ENCODE data around the gene ZNF518A.

Gene ZNF518A

DNA sequence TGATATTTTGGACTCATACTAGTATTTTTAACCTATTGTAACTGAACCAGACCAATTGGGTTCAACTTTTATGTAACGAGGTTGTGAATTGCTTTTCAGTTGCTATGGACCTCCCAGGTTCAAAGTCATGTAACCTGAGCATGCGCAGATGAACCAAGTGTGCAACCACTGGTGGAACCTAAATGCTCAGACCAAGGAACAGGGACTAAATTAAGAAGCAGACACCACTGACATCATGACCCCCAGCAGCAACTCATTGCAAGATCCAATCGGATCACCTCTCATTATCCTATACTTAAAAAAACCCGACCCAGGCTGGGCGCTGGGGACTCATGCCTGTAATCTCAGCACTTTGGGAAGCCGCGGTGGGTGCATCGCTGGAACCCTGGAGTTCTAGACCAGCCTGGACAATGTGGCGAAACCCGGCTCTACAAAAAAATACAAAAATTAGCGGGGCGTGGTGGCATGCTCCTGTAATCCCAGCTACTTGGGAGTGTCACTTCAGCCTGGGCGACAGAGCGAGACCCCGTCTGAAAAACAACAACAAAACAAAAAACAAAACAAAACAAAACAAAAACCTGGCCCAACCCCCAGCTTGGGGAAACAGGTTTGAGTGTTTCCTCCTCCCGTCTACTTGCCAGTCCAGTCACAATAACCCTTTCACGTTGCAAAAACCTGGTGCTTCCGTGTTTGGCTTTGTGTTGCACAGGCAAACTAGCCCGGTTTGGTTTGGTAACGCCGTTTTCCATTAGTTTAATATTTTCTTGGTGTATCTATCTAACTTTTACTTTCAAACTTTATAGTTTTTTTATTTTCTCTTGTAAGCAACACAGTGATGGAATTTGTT is 11.3 kb upstream of the ZNF518A start:
- no peak overlapping the region for H3K4me3 ChIP-seq (ENCODE audit: low read depth, low read length)
- DNase-seq (ENCODE audit: low read depth), result no peak
- TF ChIP-seq, protein P1, sequence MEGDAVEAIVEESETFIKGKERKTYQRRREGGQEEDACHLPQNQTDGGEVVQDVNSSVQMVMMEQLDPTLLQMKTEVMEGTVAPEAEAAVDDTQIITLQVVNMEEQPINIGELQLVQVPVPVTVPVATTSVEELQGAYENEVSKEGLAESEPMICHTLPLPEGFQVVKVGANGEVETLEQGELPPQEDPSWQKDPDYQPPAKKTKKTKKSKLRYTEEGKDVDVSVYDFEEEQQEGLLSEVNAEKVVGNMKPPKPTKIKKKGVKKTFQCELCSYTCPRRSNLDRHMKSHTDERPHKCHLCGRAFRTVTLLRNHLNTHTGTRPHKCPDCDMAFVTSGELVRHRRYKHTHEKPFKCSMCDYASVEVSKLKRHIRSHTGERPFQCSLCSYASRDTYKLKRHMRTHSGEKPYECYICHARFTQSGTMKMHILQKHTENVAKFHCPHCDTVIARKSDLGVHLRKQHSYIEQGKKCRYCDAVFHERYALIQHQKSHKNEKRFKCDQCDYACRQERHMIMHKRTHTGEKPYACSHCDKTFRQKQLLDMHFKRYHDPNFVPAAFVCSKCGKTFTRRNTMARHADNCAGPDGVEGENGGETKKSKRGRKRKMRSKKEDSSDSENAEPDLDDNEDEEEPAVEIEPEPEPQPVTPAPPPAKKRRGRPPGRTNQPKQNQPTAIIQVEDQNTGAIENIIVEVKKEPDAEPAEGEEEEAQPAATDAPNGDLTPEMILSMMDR (conservative IDR thresholded peaks at IDR 0.05; ENCODE audit: low read depth, low read length), result no peak

DNA sequence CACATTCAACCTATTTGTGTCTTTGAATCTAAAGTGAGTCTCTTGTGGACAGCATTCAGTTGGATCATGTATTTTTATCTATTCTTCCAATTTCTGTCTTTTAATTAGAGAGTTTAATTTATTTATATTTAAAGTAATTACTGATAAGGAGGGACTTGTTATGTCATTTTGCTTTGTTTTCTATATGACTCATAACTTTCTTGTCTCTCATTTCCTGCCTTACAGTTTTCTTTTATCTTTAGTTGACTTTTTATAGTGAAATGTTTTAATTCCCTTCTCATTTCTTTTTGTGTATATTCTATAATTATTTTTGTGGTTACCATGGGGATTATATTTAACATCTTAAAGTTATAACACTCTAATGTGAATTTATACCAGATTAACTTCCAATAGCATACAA is 7.3 kb upstream of the ZNF518A start:
- DNase-seq (ENCODE audit: low read depth), result no peak
- TF ChIP-seq, protein P1 (conservative IDR thresholded peaks at IDR 0.05; ENCODE audit: low read depth, low read length), result no peak
- H3K4me3 ChIP-seq (ENCODE audit: low read depth, low read length), result no peak overlapping the region

DNA sequence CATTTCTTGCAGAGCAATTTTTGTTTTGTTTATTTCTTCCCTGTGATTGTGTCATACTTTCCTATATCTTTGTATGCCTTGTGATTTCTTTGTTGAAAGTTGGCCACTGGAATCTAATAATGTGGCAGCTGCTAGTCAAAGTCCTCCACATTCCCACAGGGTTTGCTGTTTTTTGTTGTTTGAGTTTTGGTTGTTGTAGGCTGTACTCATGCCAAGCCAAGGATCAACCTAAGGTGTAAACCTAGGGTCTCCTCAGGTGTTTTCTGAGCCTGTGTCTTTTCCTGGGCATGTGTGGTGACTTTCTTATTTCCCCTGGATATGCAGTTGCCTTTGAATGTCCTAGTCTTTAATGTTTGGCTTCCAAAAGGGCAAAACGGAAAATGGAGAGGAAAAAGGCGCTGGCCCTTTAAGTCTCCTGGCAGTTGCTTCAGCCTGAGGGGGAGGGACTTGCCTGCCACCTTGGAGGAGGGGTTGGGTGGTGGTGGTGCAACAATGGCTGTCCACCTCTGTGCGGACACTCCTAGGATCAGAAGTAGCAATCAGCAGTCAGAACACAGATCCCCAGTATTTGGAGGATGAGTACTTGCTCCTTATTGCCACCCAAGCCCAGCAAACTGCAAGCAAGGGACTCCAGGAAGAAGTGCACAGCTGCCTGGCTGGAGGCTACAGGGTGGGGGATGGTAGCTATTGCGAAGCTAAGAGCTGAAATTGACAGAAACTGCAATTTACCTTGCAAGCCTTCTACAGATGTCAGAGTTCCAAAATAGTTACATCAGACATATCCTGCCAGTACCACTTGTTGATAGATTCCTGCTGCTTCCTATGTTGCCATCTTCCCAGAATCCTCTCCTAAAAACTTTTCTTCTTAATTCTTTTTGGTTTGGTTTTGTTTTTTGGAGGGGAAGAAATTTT is 5.6 kb upstream of the ZNF518A start:
- DNase-seq (ENCODE audit: low read depth), result peak; percentile 82
- peak overlapping the region; percentile 60 for H3K4me3 ChIP-seq (ENCODE audit: low read depth, low read length)
- TF ChIP-seq, protein P1 (conservative IDR thresholded peaks at IDR 0.05; ENCODE audit: low read depth, low read length), result no peak

DNA sequence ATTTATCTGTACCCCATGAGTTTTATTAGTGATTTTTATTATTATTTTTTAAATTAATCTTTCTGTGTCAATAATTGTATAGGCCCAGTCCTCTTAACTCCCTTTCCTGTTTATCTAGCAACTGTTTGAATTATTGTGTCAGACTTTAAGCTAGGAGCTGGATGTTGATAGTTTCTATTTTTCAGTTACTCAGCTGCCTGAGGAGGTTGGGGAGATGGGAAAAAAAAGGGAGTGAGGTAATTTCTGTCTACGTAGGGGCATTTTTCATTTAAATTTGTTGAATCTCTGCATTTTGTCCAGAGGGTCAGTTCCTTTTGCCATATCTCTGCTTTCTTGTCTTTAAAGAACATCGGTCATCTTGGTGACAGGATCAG is 5.0 kb upstream of the ZNF518A start:
- TF ChIP-seq, protein P1 (conservative IDR thresholded peaks at IDR 0.05; ENCODE audit: low read depth, low read length), result no peak
- DNase-seq (ENCODE audit: low read depth), result peak; percentile 52
- H3K4me3 ChIP-seq (ENCODE audit: low read depth, low read length), result no peak overlapping the region

DNA sequence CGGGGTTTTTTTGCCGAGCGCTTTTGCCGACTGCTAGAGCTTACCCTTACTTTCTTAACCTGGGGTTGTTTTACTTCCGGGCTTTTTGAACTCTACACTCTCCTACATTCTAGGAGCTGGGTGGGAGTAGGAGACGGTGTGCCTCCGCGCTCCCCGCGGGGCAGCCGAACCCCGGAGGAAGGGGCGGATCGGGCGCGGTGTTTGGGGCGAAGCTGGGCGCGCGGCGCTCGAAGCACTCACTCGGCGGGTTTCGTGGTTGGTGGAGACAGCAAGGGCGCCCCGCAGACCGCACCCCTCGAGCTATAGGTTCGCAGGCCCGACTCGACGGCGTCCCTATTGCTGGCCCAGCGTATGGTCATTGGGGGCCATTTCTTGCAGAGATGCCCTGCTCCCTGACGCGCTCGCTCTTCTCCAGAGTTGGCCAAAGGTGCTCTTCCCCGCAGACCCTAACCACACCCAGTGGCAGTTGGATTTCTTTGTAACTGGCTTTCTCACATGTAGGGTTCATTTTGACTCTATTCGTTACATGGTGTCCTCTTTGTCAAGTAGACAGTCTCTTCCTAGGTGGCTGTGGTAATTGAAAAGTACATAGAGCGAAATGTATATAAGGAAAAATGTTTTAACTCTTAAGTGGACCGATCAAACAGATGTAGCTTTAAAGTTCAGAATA is 364 bp downstream of the ZNF518A start:
- H3K4me3 ChIP-seq (ENCODE audit: low read depth, low read length), result peak overlapping the region; percentile 66
- TF ChIP-seq, protein P1 (conservative IDR thresholded peaks at IDR 0.05; ENCODE audit: low read depth, low read length), result peak; percentile 26
- DNase-seq (ENCODE audit: low read depth), result peak; percentile 89

DNA sequence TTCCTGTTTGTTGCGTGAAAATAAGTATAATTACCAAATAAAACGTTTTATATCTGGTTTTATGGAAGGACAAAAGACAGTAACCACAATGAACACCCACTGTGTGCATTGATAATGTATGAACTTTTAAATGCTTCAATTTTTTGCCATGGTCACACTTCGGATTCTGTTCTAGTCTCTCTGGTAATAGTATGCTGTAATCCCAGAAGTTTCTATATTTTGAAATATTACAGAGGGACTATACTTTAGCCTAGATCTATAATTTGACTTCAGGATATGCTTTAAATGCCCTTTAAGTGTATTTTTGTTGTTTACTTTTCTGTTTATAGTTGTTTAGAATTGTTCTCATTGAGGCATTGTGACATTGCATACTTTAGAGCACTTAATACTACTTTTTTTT is 1.5 kb downstream of the ZNF518A start:
- no peak for DNase-seq (ENCODE audit: low read depth)
- H3K4me3 ChIP-seq (ENCODE audit: low read depth, low read length), result no peak overlapping the region
- TF ChIP-seq, protein P1 (conservative IDR thresholded peaks at IDR 0.05; ENCODE audit: low read depth, low read length), result no peak
